GM12878 (cell line): ENCODE data around the gene PBLD. TPM values are rescaled to one million over a fixed set of nuclear protein-coding genes. Genes with fewer than 3 reads are reported as not detected.

Experiments
- ATAC-seq: fragments of 200-7000 bp; cut with Tn5 transposase; 3 replicates; pipeline ENCODE4 v1.9.1; 2020; ENCODE audit warnings: mild to moderate bottlenecking, moderate library complexity
- BruUV-seq: library from RNA; stranded (reverse); fragments of 400-500 nt; replicated peaks from 2 replicates; lab custom pipeline; 2021; lab: Mats Ljungman, UMichigan
- CTCF ChIA-PET: fragments of 300-600 bp; sonication (Branson Sonifier 250); formaldehyde crosslinking; extraction: SDS; loops from one replicate; lab custom pipeline; 2021; ENCODE audit warnings: inconsistent platforms; lab: Yijun Ruan, JAX
- POLR2A ChIA-PET: fragments of 350-600 bp; formaldehyde crosslinking; extraction: SDS; loops from one replicate; lab custom pipeline; 2021; ENCODE audit warnings: inconsistent platforms; lab: Charles Lee
- RAD21 ChIA-PET: fragments of 300-600 bp; sonication (Branson Sonifier 250); formaldehyde crosslinking; loops from one replicate; lab custom pipeline; 2023; ENCODE audit warnings: antibody characterized with exemption; ENCODE audit not compliant: unreplicated experiment; lab: Charles Lee
- SMC1A ChIA-PET: fragments of 300-600 bp; sonication (Branson Sonifier 250); formaldehyde crosslinking; loops from one replicate; lab custom pipeline; 2023; ENCODE audit not compliant: unreplicated experiment, uncharacterized antibody; lab: Charles Lee
- DNase-seq: peaks from one replicate; pipeline ENCODE4 v3.0.0-alpha.2; 2011; ENCODE audit warnings: low read depth, low spot score
- FAIRE-seq: peaks from 3 replicates; lab custom pipeline; 2011; peaks lifted over from hg19 to GRCh38; lab: Jason Lieb, UNC
- H2AFZ ChIP-seq: 2 replicates; pipeline ENCODE4 v1.6.0; 2011; ENCODE audit warnings: low read depth, low read length, control low read depth; ENCODE audit not compliant: control insufficient read depth
- H3K27ac ChIP-seq: 2 replicates; pipeline ENCODE4 v1.5.1; 2011; ENCODE audit warnings: control low read depth; ENCODE audit not compliant: control insufficient read depth, insufficient read depth
- H3K27me3 ChIP-seq, 2 experiments: replicated peaks in 1 of 2; 2 replicates each; pipeline versions ENCODE4 v1.6.0 to v1.6.1; 2011; ENCODE audit warnings: low read length in 1 of 2; ENCODE audit not compliant: control insufficient read depth in 2 of 2, insufficient read depth in 2 of 2
- H3K36me3 ChIP-seq, 2 experiments: 2 replicates each; pipeline ENCODE4 v1.5.1; 2011; ENCODE audit warnings: low read length in 1 of 2; ENCODE audit not compliant: control insufficient read depth in 2 of 2, insufficient read depth in 2 of 2
- H3K4me1 ChIP-seq: 2 replicates; pipeline ENCODE4 v1.6.1; 2011; ENCODE audit warnings: mild to moderate bottlenecking, low read length, moderate library complexity, mixed read lengths; ENCODE audit not compliant: control insufficient read depth, insufficient read depth
- H3K4me2 ChIP-seq: 2 replicates; pipeline ENCODE4 v1.6.0; 2011; ENCODE audit warnings: control low read depth; ENCODE audit not compliant: control insufficient read depth, insufficient read depth
- H3K4me3 ChIP-seq: fragments of 200-600 bp; sonication (generic); 2 replicates; pipeline ENCODE4 v1.5.1; 2016
- H3K79me2 ChIP-seq: 2 replicates; pipeline ENCODE4 v1.6.0; 2011; ENCODE audit warnings: low read length; ENCODE audit not compliant: control insufficient read depth, insufficient read depth
- H3K9ac ChIP-seq: 2 replicates; pipeline ENCODE4 v1.8.0; 2011; ENCODE audit warnings: low read length, control low read depth, mixed read lengths; ENCODE audit not compliant: control insufficient read depth, insufficient read depth
- H3K9me3 ChIP-seq: replicated peaks from 3 replicates; pipeline ENCODE4 v1.5.1; 2011; ENCODE audit warnings: mild to moderate bottlenecking, low read length; ENCODE audit not compliant: control insufficient read depth, insufficient read depth
- H4K20me1 ChIP-seq: 2 replicates; pipeline ENCODE4 v1.6.0; 2011; ENCODE audit not compliant: control insufficient read depth, insufficient read depth
- CHD1 ChIP-seq: IDR thresholded peaks from 2 replicates; pipeline ENCODE4 v1.6.1; 2012; ENCODE audit warnings: low read depth, low read length, improper control_type of control experiment
- E2F4 ChIP-seq: IDR thresholded peaks from 2 replicates; pipeline ENCODE4 v1.6.1; 2012; ENCODE audit warnings: low read depth, low read length, improper control_type of control experiment
- EP300 ChIP-seq, 2 experiments: fragments of 150-350 bp in 1 of 2; IDR thresholded peaks; 2 replicates each; pipeline ENCODE4 v1.6.1; 2011 to 2012; ENCODE audit warnings: low read depth in 2 of 2, low read length in 2 of 2, borderline replicate concordance in 1 of 2, improper control_type of control experiment in 1 of 2, inconsistent platforms in 1 of 2; ENCODE audit not compliant: control insufficient read depth in 1 of 2
- IKZF1 ChIP-seq: fragments of 450-650 bp; conservative IDR thresholded peaks from 2 replicates; pipeline ENCODE4 v1.6.1; 2017; ENCODE audit warnings: antibody characterized with exemption, mild to moderate bottlenecking
- JUND ChIP-seq: IDR thresholded peaks from 2 replicates; pipeline ENCODE4 v1.6.1; 2012; ENCODE audit warnings: low read depth, mild to moderate bottlenecking, low read length, improper control_type of control experiment, moderate library complexity
- NFYB ChIP-seq: IDR thresholded peaks from 2 replicates; pipeline ENCODE4 v1.6.1; 2011; ENCODE audit warnings: low read depth, mild to moderate bottlenecking, low read length, improper control_type of control experiment, moderate library complexity; ENCODE audit not compliant: insufficient read depth
- RAD51 ChIP-seq: fragments of 450-650 bp; IDR thresholded peaks from 2 replicates; pipeline ENCODE4 v1.6.1; 2016; ENCODE audit warnings: moderate library complexity, mild to moderate bottlenecking, inconsistent platforms
- SREBF1 ChIP-seq: IDR thresholded peaks from 2 replicates; pipeline ENCODE4 v1.6.1; 2012; ENCODE audit warnings: mild to moderate bottlenecking, low read length
- SRF ChIP-seq, 2 experiments: IDR thresholded peaks; 2 replicates each; pipeline ENCODE4 v1.6.1; 2011; ENCODE audit warnings: low read depth in 2 of 2, low read length in 2 of 2, mild to moderate bottlenecking in 1 of 2, moderate library complexity in 1 of 2
- STAT1 ChIP-seq: fragments of 450-650 bp; conservative IDR thresholded peaks from 2 replicates; pipeline ENCODE4 v1.6.1; 2014; ENCODE audit warnings: antibody characterized with exemption, mild to moderate bottlenecking
- TCF12 ChIP-seq: IDR thresholded peaks from 2 replicates; pipeline ENCODE4 v1.6.1; 2011; ENCODE audit warnings: low read depth, mild to moderate bottlenecking, low read length
- ZNF207 ChIP-seq: fragments of 450-650 bp; IDR thresholded peaks from 2 replicates; pipeline ENCODE4 v1.6.1; 2014; ENCODE audit warnings: antibody characterized with exemption, mild to moderate bottlenecking, borderline replicate concordance
- ZNF24 ChIP-seq: fragments of 450-650 bp; IDR thresholded peaks from 2 replicates; pipeline ENCODE4 v1.6.1; 2017; ENCODE audit warnings: antibody characterized with exemption, mild to moderate bottlenecking
- ZNF687 ChIP-seq: fragments of 450-650 bp; IDR thresholded peaks from 2 replicates; pipeline ENCODE4 v1.6.1; 2017; ENCODE audit warnings: mild to moderate bottlenecking, moderate library complexity
- WGBS: methylation state at CpG from one replicate; pipeline ENCODE4 v1.1.6; 2016; ENCODE audit warnings: low lambda C conversion rate; ENCODE audit not compliant: insufficient replicate concordance, insufficient coverage; ENCODE audit errors: missing lambda C conversion rate; 5-methylcytosine and 5-hydroxymethylcytosine counted together
- in situ Hi-C: fragments of 300-500 bp; cut with MboI; formaldehyde crosslinking; loops from 9 replicates; pipeline ENCODE4 v1.14.3; 2018; ENCODE audit warnings: mixed read lengths
- intact Hi-C: fragments of 100-400 bp; cut with micrococcal nuclease; formaldehyde crosslinking; loops from one replicate; pipeline ENCODE4 v1.14.2; 2022; ENCODE audit not compliant: unreplicated experiment
- polyA plus RNA-seq, 11 experiments: library from polyadenylated mRNA; depleted of rRNA in 4 of 11; unstranded in 6 of 11; stranded (reverse) in 5 of 11; fragments of >200 nt; fragmentation: Nextera tagmentation in 4 of 11; fragmentation: Illumina TruSeq in 1 of 11; extraction: Ambion mirVana in 4 of 11; extraction: Trizol in 1 of 11; gene quantifications; 1 replicate in 1 of 11; 2 replicates in 10 of 11; pipeline versions ENCODE4 v1.2.1 to v1.2.3, GENCODE V29; 2011 to 2016; ENCODE audit warnings: inconsistent platforms in 2 of 11, missing spikeins in 2 of 11, low read depth in 1 of 11
- total RNA-seq, 4 experiments: library from RNA; depleted of rRNA in 3 of 4; stranded (reverse); fragments of >200 nt in 3 of 4; fragmentation: Illumina TruSeq in 1 of 4; extraction: Trizol in 1 of 4; gene quantifications; 2 replicates each; pipeline versions ENCODE4 v1.2.1 to v1.2.3, GENCODE V29; 2013 to 2021

The PBLD gene
- total and polyA plus RNA-seq, 10 of the 15 experiments (the other 5 are each of a cell fraction or from before 2014, with no cell fraction given) = 0.68 to 2.8 (median 1.7) TPM

- no TSS peak for BruUV-seq
- intact Hi-C loops = no loop called here
- in situ Hi-C loops = no loop called here
- H3K36me3 ChIP-seq = no peaks in the 10 kb centered on the region
- no peak for FAIRE-seq
- TF ChIP-seq E2F4 (no peak), ZNF207 (no peak), JUND (no peak), CHD1 (no peak), SREBF1 (no peak), ZNF24 (no peak), SRF (IDR thresholded peaks at IDR 0.05; ENCODE audit: low read depth in 2 of 2, low read length in 2 of 2) (no peak)
- H3K9ac ChIP-seq = no peak overlapping the region
- H3K4me1 ChIP-seq = no peaks in the 10 kb centered on the region
- no peaks in the 10 kb centered on the region for H3K79me2 ChIP-seq
- no peaks in the 10 kb centered on the region for H4K20me1 ChIP-seq
- H3K27me3 ChIP-seq = no peaks in the 10 kb centered on the region; a peak in 1 of 4 replicates
- ChIA-PET POLR2A (no interaction called here), CTCF (no interaction called here), SMC1A (no interaction called here), RAD21 (no interaction called here)
- H3K27ac ChIP-seq = no peak overlapping the region
- no peak for DNase-seq
- no peaks in the 10 kb centered on the region for H3K9me3 ChIP-seq
- no peak for ATAC-seq
- H2AFZ ChIP-seq = no peak overlapping the region
- H3K4me3 ChIP-seq = no peak overlapping the region
- H3K4me2 ChIP-seq = no peak overlapping the region
- WGBS = 45% methylated on average over 6 of the region's 6 CpGs
Observed at GRCh38 chr10:68238371-68238770, 94.4 kb downstream of the PBLD start.

GRCh38 chr10:68237173-68237572 is 95.6 kb downstream of the PBLD start:
- no peaks in the 10 kb centered on the region for H3K36me3 ChIP-seq
- RAD21 ChIA-PET = no interaction called here
- 44% methylated on average over 3 of the region's 3 CpGs for WGBS
- H3K9me3 ChIP-seq = no peaks in the 10 kb centered on the region
- H3K79me2 ChIP-seq = no peaks in the 10 kb centered on the region
- H3K4me2 ChIP-seq = no peak overlapping the region
- DNase-seq (no peak), ATAC-seq (no peak), FAIRE-seq (no peak)
- H4K20me1 ChIP-seq = no peaks in the 10 kb centered on the region
- BruUV-seq = no TSS peak
- H3K4me1 ChIP-seq = no peaks in the 10 kb centered on the region
- in situ Hi-C loops (no loop called here), intact Hi-C loops (no loop called here)
- H3K27me3 ChIP-seq = no peaks in the 10 kb centered on the region; a peak in 2 of 4 replicates
- POLR2A ChIA-PET = interaction anchor here (0.6 kb wide), 1 partner anchor 967 kb away, joined by 3 read pairs; no protein-coding TSS in a partner anchor
- H3K4me3 ChIP-seq = no peak overlapping the region
- CTCF ChIA-PET = interaction anchor here (0.7 to 1.0 kb wide), 2 partner anchors 24 to 382 kb away, joined by 3 read pairs; no protein-coding TSS in a partner anchor
- no peak overlapping the region for H3K9ac ChIP-seq
- no peak overlapping the region for H3K27ac ChIP-seq
- SMC1A ChIA-PET = interaction anchor here (1.0 to 1.5 kb wide), 3 partner anchors 14 to 65 kb away, joined by 3 to 5 read pairs (median 3); no protein-coding TSS in a partner anchor
- no peak overlapping the region for H2AFZ ChIP-seq
- no peak for TF ChIP-seq EP300 (IDR thresholded peaks at IDR 0.05; ENCODE audit: borderline replicate concordance in 1 of 2, control insufficient read depth in 1 of 2, low read depth in 2 of 2, low read length in 2 of 2)
- TF ChIP-seq NFYB = no peak
- TF ChIP-seq ZNF687 = no peak
- TF ChIP-seq RAD51 = no peak
- TF ChIP-seq TCF12 = no peak
- no peak for TF ChIP-seq STAT1
- no peak for TF ChIP-seq ZNF207
- TF ChIP-seq IKZF1 = no peak
